Natural killer cell treated with Interleukin-12 subunit alpha and Interleukin-12 subunit beta and Interleukin-15 and Interleukin-18, amount 100 ng/mL, for 72 hours (primary cell): ENCODE data around the gene SMIM44. TPM values are rescaled to one million over a fixed set of nuclear protein-coding genes. Genes with fewer than 3 reads are reported as not detected.
A peak's percentile ranks its signal among the peaks of the same experiment; 100 is the strongest.
"Not testable (repeated sequence)": the region's sequence is repeated elsewhere in the genome, so short reads cannot be mapped to it uniquely, and the experiment has no call there.

ENCODE experiments used
- ATAC-seq, 2 donors: fragments of 150-1000 bp; cut with Tn5 transposase in 1 of 2; sonication (Bioruptor Pico), chemical (Tn5 transposase) in 1 of 2; 2 replicates each; pipeline ENCODE4 v1.10.0; 2021
- DNase-seq: peaks from one replicate; pipeline ENCODE4 v3.0.0; 2022; ENCODE audit warnings: low spot score
- H3K27ac Mint-ChIP-seq, 2 donors: 1 replicate in 1 of 2; 2 replicates in 1 of 2; pipeline ENCODE4 v1.8.0; 2022; ENCODE audit warnings: mixed read lengths in 2 of 2, mild to moderate bottlenecking in 1 of 2, moderate library complexity in 1 of 2
- H3K27me3 Mint-ChIP-seq, 2 donors: 1 replicate in 1 of 2; 2 replicates in 1 of 2; pipeline ENCODE4 v1.8.0; 2022; ENCODE audit warnings: mixed read lengths in 2 of 2
- H3K36me3 Mint-ChIP-seq: one replicate; pipeline ENCODE4 v1.8.0; 2022; ENCODE audit warnings: mixed read lengths
- H3K4me1 Mint-ChIP-seq, 2 donors: 1 replicate in 1 of 2; 2 replicates in 1 of 2; pipeline ENCODE4 v1.8.0; 2022; ENCODE audit warnings: low read depth in 2 of 2, mixed read lengths in 2 of 2, mild to moderate bottlenecking in 1 of 2
- H3K4me3 Mint-ChIP-seq: one replicate; pipeline ENCODE4 v1.8.0; 2022; ENCODE audit warnings: mixed read lengths
- H3K9me3 Mint-ChIP-seq: 2 replicates; pipeline ENCODE4 v1.8.0; 2022; ENCODE audit warnings: mixed read lengths
- total RNA-seq, 2 donors: library from RNA; stranded (reverse); gene quantifications; one replicate each; pipeline ENCODE4 v1.2.3, GENCODE V29; 2022

The SMIM44 gene
- total RNA-seq, 2 donors from 2014 or later = not detected

- H3K9me3 Mint-ChIP-seq = no peaks in the 10 kb centered on the region
- DNase-seq = no peak
- ATAC-seq = no peak
- no peaks in the 10 kb centered on the region for H3K27me3 Mint-ChIP-seq
- no peak overlapping the region for H3K27ac Mint-ChIP-seq
- peaks cover 0 to 7% of the 10 kb centered on the region in 2 donors for H3K4me1 Mint-ChIP-seq
- peaks cover 4% of the 10 kb centered on the region for H3K36me3 Mint-ChIP-seq
- no peak overlapping the region for H3K4me3 Mint-ChIP-seq
Observed at GRCh38 chr19:3458229-3459088, 24.8 kb downstream of the SMIM44 start.

GRCh38 chr19:3457528-3458228 lies 25.6 kb downstream of the SMIM44 start:
- peaks cover 3% of the 10 kb centered on the region for H3K36me3 Mint-ChIP-seq
- no peak overlapping the region for H3K27ac Mint-ChIP-seq
- no peaks in the 10 kb centered on the region for H3K9me3 Mint-ChIP-seq

DNA sequence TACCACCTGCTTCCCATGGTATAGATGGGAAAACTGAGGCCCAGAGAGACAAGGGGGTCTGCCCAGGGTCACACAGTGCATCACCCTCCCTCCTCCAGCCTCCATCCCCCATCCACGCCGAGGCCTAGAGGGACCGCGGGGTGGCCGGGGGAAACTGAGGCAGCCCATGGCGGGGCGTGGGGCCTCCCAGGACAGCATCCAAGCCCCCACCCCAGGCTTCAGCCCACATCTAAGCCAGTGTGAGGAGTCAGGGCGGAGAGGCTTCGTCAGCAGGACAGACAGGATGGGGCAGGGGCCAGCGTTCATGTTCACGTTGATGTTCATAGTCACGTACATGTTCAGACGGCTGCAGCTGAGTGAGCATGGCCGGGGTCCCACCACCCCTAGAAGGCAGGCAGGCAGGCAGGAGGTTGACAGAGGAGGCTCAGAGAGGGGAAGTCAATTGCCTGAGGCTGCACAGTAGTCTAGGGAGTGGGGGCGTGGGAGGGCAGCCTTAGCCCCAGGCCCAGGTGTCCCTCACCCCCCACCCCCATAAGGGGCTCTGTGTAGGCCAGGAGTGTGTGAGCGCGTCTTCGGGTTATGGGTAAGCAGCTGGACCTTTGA lies 26.2 kb downstream of the SMIM44 start:
- Mint-ChIP-seq H3K4me1 (peaks cover 0 to 7% of the 10 kb centered on the region in 2 donors), H3K27ac (no peak overlapping the region), H3K9me3 (no peaks in the 10 kb centered on the region), H3K27me3 (no peaks in the 10 kb centered on the region), H3K36me3 (no peaks in the 10 kb centered on the region), H3K4me3 (no peak overlapping the region)
- ATAC-seq = no peak
- DNase-seq = no peak

More at GRCh38 chr19:3457528-3458228, 25.6 kb downstream of the SMIM44 start:
- Mint-ChIP-seq H3K4me1 (peaks cover 0 to 7% of the 10 kb centered on the region in 2 donors), H3K4me3 (no peak overlapping the region), H3K27me3 (no peaks in the 10 kb centered on the region)
- ATAC-seq (no peak), DNase-seq (no peak)

DNA sequence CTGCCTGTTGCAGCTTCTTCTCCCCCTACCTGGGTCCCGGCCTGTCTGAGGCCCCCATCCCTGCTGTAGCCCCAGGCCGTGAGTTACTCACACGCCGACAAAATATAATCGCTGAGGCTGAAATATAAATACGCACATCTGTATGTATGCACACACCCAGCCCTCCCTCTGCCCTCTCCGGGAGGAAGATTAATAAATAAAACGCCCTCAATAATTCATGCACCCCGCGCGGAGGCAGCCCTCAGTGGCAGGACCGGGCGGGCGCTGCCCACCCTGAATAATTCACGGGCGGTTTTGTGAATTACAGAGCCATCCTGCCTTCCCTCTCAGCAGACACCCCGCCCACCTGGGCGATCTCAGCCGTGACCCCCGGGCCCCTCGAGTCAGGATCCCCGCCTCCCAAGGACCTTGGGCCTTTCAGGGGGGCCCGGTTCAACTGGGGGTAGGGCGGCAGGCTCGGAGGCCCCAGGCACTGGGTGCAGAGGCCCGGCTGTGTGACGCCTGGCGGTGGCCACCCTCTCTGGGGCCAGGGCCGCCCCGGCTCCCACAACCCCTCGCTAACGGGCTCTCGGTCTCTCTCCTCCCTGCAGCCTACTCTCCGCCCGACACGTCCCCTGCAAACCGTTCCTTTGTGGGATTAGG lies 27.2 kb downstream of the SMIM44 start:
- ATAC-seq = no peak
- Mint-ChIP-seq H3K9me3 (no peaks in the 10 kb centered on the region), H3K27ac (no peak overlapping the region), H3K36me3 (no peaks in the 10 kb centered on the region), H3K4me3 (no peak overlapping the region), H3K27me3 (no peaks in the 10 kb centered on the region), H3K4me1 (peaks cover 0 to 8% of the 10 kb centered on the region in 2 donors)
- no peak for DNase-seq

DNA sequence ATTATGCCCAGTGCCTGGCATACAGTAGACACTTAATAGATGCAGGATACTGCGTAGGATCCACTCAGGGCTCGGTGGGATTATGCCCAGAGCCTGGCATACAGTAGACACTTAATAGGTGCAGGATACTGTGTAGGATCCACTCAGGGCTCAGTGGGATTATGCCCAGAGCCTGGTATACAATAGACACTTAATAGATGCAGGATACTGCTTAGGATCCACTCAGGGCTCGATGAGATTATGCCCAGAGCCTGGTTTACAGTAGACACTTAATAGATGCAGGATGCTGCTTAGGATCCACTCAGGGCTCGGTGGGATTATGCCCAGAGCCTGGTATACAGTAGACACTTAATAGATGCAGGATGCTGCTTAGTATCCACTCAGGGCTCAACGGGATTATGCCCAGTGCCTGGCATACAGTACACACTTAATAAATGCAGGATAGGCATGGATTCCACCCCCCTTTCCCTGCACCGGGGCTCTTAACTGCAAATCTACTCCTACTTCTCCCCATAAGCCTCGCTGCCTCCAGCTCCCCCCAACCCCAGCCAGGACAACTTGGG lies 27.8 kb downstream of the SMIM44 start:
- no peaks in the 10 kb centered on the region for H3K36me3 Mint-ChIP-seq
- no peaks in the 10 kb centered on the region for H3K9me3 Mint-ChIP-seq
- DNase-seq = no peak
- no peak overlapping the region for H3K4me3 Mint-ChIP-seq
- ATAC-seq = no peak
- H3K4me1 Mint-ChIP-seq = peaks cover 0 to 10% of the 10 kb centered on the region in 2 donors
- H3K27ac Mint-ChIP-seq = no peak overlapping the region
- H3K27me3 Mint-ChIP-seq = no peaks in the 10 kb centered on the region

DNA sequence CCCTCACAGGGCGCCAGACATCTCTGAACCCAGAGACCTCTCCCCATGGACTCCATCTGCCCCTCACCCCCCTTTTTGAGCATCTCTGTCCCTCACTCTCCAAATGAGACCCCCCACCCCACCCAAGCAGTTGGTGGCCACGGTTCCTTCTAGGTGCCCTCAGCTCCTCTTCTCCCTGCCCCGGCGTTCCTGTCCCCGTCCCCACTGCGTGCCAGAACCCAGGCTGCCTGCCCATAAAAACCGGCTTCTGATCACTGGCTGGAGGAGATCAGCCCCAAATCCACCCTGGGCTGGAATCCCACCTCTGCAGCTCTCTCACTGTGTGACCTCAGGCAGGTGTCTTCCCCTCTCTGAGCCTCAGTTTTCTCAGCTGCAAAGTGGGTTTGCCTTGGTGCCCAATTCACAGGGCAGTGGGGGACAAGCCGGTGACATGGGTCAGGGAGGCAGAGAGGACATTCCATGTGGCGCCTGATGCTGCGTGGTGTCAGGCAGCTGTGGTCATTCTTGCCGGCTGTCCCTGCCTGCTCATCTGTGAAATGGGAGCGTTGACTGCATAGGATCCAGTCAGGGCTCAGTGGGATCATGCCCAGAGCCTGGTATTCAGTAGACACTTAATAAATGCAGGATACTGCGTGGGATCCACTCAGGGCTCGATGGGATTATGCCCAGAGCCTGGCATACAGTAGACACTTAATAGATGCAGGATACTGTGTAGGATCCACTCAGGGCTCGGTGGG lies 28.4 kb downstream of the SMIM44 start:
- Mint-ChIP-seq H3K4me3 (no peak overlapping the region), H3K36me3 (no peaks in the 10 kb centered on the region), H3K27me3 (no peaks in the 10 kb centered on the region), H3K27ac (no peak overlapping the region), H3K4me1 (peaks cover 0 to 10% of the 10 kb centered on the region in 2 donors), H3K9me3 (no peaks in the 10 kb centered on the region)
- no peak for DNase-seq
- no peak for ATAC-seq

GRCh38 chr19:3453840-3454239 lies 29.4 kb downstream of the SMIM44 start:
- no peak overlapping the region for H3K27ac Mint-ChIP-seq

GRCh38 chr19:3452942-3453214 lies 30.4 kb downstream of the SMIM44 start:
- not testable (repeated sequence) for H3K27ac Mint-ChIP-seq, H3K9me3 Mint-ChIP-seq, H3K27me3 Mint-ChIP-seq, H3K4me1 Mint-ChIP-seq, H3K36me3 Mint-ChIP-seq, H3K4me3 Mint-ChIP-seq, DNase-seq, ATAC-seq

More at GRCh38 chr19:3453840-3454239, 29.4 kb downstream of the SMIM44 start:
- no peaks in the 10 kb centered on the region for H3K9me3 Mint-ChIP-seq
- no peak overlapping the region for H3K4me3 Mint-ChIP-seq
- no peaks in the 10 kb centered on the region for H3K36me3 Mint-ChIP-seq
- no peak for ATAC-seq
- no peaks in the 10 kb centered on the region for H3K27me3 Mint-ChIP-seq
- DNase-seq = no peak
- peaks cover 0 to 7% of the 10 kb centered on the region in 2 donors for H3K4me1 Mint-ChIP-seq

DNA sequence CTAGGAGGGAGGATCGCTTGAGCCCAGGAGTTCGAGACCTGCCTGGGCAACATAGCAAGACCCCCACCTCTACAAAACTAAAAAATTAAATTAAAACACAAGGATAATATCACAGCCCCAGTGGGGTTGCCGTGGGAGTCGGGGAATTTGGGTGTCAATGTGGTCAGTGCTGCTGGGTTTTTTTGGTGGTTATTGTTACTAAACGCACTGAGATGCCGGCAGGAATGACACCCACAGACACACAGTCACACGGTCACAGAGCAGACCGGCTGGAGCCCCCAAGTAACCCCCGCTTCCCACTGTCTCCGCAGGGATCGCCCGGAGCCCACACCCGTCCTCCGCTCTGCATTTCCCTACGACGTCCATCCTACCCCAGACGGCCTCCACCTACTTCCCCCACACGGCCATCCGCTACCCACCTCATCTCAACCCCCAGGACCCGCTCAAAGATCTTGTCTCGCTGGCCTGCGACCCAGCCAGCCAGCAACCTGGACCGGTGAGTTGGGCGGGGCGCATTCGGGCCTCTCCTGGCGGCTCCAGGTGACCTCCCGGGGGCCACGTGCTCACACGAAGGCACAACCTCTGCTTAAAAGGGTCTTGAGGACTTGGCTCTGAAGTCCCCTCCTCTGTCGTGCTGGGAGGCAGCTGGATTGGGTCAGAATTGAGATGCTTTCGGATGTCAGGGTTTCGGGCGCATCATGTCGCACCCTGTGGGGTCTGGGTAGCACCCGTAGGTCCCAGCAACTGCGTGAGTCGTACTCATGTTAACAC lies 30.9 kb downstream of the SMIM44 start:
- ATAC-seq (no peak), DNase-seq (no peak)
- Mint-ChIP-seq H3K4me3 (no peak overlapping the region), H3K27ac (no peak overlapping the region), H3K27me3 (no peaks in the 10 kb centered on the region), H3K36me3 (no peaks in the 10 kb centered on the region), H3K9me3 (no peaks in the 10 kb centered on the region), H3K4me1 (peaks cover 0 to 5% of the 10 kb centered on the region in 2 donors)

GRCh38 chr19:3451451-3451866 lies 31.8 kb downstream of the SMIM44 start:
- Mint-ChIP-seq H3K27me3 (no peaks in the 10 kb centered on the region), H3K27ac (no peak overlapping the region), H3K9me3 (no peaks in the 10 kb centered on the region), H3K4me3 (no peak overlapping the region), H3K4me1 (peaks cover 0 to 3% of the 10 kb centered on the region in 2 donors), H3K36me3 (no peaks in the 10 kb centered on the region)
- DNase-seq (no peak), ATAC-seq (no peak)

GRCh38 chr19:3450796-3451411 lies 32.3 kb downstream of the SMIM44 start:
- DNase-seq = no peak
- no peaks in the 10 kb centered on the region for H3K9me3 Mint-ChIP-seq
- peak; percentile 37 to 52 for ATAC-seq

GRCh38 chr19:3448616-3449334 lies 34.5 kb downstream of the SMIM44 start:
- Mint-ChIP-seq H3K9me3 (no peaks in the 10 kb centered on the region), H3K4me3 (no peak overlapping the region), H3K27me3 (no peaks in the 10 kb centered on the region), H3K4me1 (peaks cover 4 to 13% of the 10 kb centered on the region in 2 donors), H3K27ac (no peak overlapping the region), H3K36me3 (no peaks in the 10 kb centered on the region)
- DNase-seq (no peak), ATAC-seq (no peak)

More at GRCh38 chr19:3450796-3451411, 32.3 kb downstream of the SMIM44 start:
- Mint-ChIP-seq H3K27ac (no peak overlapping the region), H3K27me3 (no peaks in the 10 kb centered on the region), H3K36me3 (no peaks in the 10 kb centered on the region), H3K4me1 (peaks cover 0 to 3% of the 10 kb centered on the region in 2 donors), H3K4me3 (no peak overlapping the region)
